Gastroesophageal sphincter (tissue), 4 donors: ENCODE measurements around the gene CLASP2. TPM values are rescaled to one million over a fixed set of nuclear protein-coding genes. Genes with fewer than 3 reads are reported as not detected.

ENCODE experiments used
- ATAC-seq: fragments of 150-250 bp; one replicate; pipeline ENCODE4 v1.9.1; 2016; ENCODE audit warnings: mild to moderate bottlenecking, moderate library complexity
- H3K27ac ChIP-seq, 4 donors: fragments of 200-600 bp; sonication (generic) in 3 of 4; 1 replicate in 3 of 4; 2 replicates in 1 of 4; pipeline ENCODE4 v1.5.1; 2016 to 2019
- H3K27me3 ChIP-seq: fragments of 200-600 bp; sonication (generic); one replicate; pipeline ENCODE4 v1.5.1; 2019
- H3K36me3 ChIP-seq, 2 donors: fragments of 200-600 bp; sonication (generic); one replicate each; pipeline ENCODE4 v1.5.1; 2019; ENCODE audit warnings: control low read depth in 1 of 2
- H3K4me1 ChIP-seq, 3 donors: fragments of 200-600 bp; sonication (generic); 1 replicate in 2 of 3; 2 replicates in 1 of 3; pipeline ENCODE4 v1.5.1; 2016 to 2019; ENCODE audit warnings: control low read depth in 2 of 3
- H3K4me3 ChIP-seq, 2 donors: fragments of 200-600 bp; sonication (generic); one replicate each; pipeline ENCODE4 v1.5.1; 2019; ENCODE audit warnings: mild to moderate bottlenecking in 1 of 2, moderate library complexity in 1 of 2
- H3K9me3 ChIP-seq, 3 donors: fragments of 200-600 bp; sonication (generic); one replicate each; pipeline ENCODE4 v1.5.1; 2017 to 2019; ENCODE audit warnings: control low read depth in 2 of 3
- CTCF ChIP-seq, 4 experiments: fragments of 200-600 bp in 2 of 4; fragments of 450-650 bp in 2 of 4; sonication (generic) in 1 of 4; IDR thresholded peaks; one replicate each; pipeline ENCODE4 v1.5.1; 2017 to 2019; ENCODE audit warnings: antibody characterized with exemption in 4 of 4, mild to moderate bottlenecking in 2 of 4, moderate library complexity in 2 of 4
- EP300 ChIP-seq: sonication (generic); formaldehyde crosslinking; IDR thresholded peaks from one replicate; pipeline ENCODE4 v1.6.1; 2017; ENCODE audit warnings: antibody characterized with exemption, mild to moderate bottlenecking
- POLR2A ChIP-seq, 2 donors: fragments of 450-650 bp; IDR thresholded peaks; one replicate each; pipeline ENCODE4 v1.6.1; 2017; ENCODE audit warnings: antibody characterized with exemption in 2 of 2, mild to moderate bottlenecking in 2 of 2, moderate library complexity in 1 of 2
- POLR2AphosphoS5 ChIP-seq: sonication (generic); formaldehyde crosslinking; IDR thresholded peaks from one replicate; pipeline ENCODE4 v1.6.1; 2017; ENCODE audit warnings: antibody characterized with exemption
- WGBS, 2 donors: methylation state at CpG; one replicate each; pipeline ENCODE4 v1.1.5; 2018; ENCODE audit warnings: low coverage in 1 of 2; 5-methylcytosine and 5-hydroxymethylcytosine counted together
- total RNA-seq, 4 donors: library from RNA; depleted of rRNA; stranded (reverse); fragments of >200 nt; gene quantifications; one replicate each; pipeline ENCODE4 v1.1.0, GENCODE V29; 2016

CLASP2 gene
- total RNA-seq, 4 donors from 2014 or later: 45.3 to 90.7 (median 54.1) TPM

DNA sequence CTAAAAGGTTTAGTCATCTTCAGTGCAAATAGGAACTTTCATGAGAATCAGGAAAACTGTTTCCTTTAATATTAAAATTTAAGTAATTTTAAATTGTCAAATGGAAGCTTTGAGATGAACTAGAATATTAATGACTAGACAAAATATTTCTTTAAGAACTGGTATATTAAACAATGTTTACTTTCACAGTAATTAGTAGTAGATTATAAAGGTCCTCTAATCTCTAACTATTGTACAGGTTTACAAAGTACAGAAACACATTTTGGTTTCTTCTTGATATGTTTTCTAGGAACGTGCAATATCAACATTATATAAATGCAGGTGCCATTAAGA, 138.9 kb downstream of the CLASP2 start:
- Histone ChIP-seq H3K27me3 (no peaks in the 10 kb centered on the region), H3K36me3 (peaks cover 0 to 91% of the 10 kb centered on the region in 2 donors), H3K27ac (no peak overlapping the region), H3K9me3 (no peaks in the 10 kb centered on the region), H3K4me1 (no peaks in the 10 kb centered on the region), H3K4me3 (no peak overlapping the region)
- 50 to 80% methylated on average over 1 of the region's 1 CpG for WGBS, 2 donors
- TF ChIP-seq POLR2AphosphoS5 (no peak), POLR2A (IDR thresholded peaks at IDR 0.05) (no peak), CTCF (IDR thresholded peaks at IDR 0.05) (no peak), EP300 (no peak)
- ATAC-seq: no peak

DNA sequence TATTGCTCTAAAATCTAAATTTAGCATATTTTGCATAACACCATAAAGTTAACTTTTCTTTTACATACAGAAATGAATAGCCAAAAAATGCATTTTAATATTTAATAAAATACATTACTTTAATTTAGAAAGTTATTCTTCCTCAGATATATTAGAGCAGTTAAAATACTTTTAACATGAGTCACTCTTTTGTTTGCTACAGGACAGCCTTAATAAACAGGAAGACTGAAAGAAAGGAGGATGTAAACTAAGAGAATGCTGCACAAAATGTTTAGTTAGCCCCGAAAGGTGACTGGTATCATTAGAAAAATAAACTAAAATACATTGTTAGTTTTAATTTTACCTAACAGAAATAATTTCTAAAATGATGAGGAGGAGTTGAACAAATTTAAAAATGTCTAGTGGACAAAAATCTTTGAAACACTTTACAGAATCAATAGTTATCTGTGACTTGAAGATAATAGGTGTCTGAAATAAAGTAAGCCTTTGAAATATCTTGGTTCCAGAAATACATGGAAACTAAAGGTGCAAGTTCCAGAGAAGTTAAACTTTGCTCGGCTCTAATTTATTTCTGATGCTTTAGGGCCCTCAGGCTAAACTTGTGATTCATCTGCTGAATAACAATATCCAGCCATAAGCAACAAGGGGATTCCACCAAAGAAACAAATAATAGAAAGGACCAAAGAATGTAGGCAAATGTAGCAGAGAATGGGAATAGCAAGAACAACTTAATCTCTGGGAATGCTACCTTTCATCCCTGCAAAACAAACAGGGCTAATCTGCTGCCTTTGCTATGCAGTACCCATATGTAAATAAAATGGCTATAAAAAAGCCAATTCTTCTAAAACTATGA, 139.5 kb downstream of the CLASP2 start:
- Histone ChIP-seq H3K9me3 (no peaks in the 10 kb centered on the region), H3K36me3 (peaks cover 0 to 90% of the 10 kb centered on the region in 2 donors), H3K27me3 (no peaks in the 10 kb centered on the region), H3K27ac (no peak overlapping the region), H3K4me3 (no peak overlapping the region), H3K4me1 (no peaks in the 10 kb centered on the region)
- WGBS, 2 donors: 75 to 77% methylated on average over 2 of the region's 2 CpGs
- no peak for TF ChIP-seq EP300
- no peak for TF ChIP-seq POLR2AphosphoS5
- no peak for TF ChIP-seq POLR2A (IDR thresholded peaks at IDR 0.05)
- no peak for TF ChIP-seq CTCF (IDR thresholded peaks at IDR 0.05)
- ATAC-seq: no peak

- H3K36me3 ChIP-seq: peaks cover 0 to 88% of the 10 kb centered on the region in 2 donors
- no peaks in the 10 kb centered on the region for H3K9me3 ChIP-seq
- no peaks in the 10 kb centered on the region for H3K4me1 ChIP-seq
- TF ChIP-seq CTCF (IDR thresholded peaks at IDR 0.05) (no peak), POLR2AphosphoS5 (no peak), EP300 (no peak), POLR2A (IDR thresholded peaks at IDR 0.05) (no peak)
- WGBS, 2 donors: 83 to 92% methylated on average over 1 of the region's 1 CpG
- no peak overlapping the region for H3K27ac ChIP-seq
- no peak for ATAC-seq
- no peak overlapping the region for H3K4me3 ChIP-seq
- H3K27me3 ChIP-seq: no peaks in the 10 kb centered on the region
These were observed 140.5 kb downstream of the CLASP2 start for GRCh38 chr3:33577588-33577987.

- Histone ChIP-seq H3K9me3 (no peaks in the 10 kb centered on the region), H3K36me3 (peaks cover 0 to 87% of the 10 kb centered on the region in 2 donors), H3K4me3 (no peak overlapping the region), H3K4me1 (no peaks in the 10 kb centered on the region), H3K27ac (no peak overlapping the region), H3K27me3 (no peaks in the 10 kb centered on the region)
- no peak for TF ChIP-seq EP300
- no peak for TF ChIP-seq POLR2A (IDR thresholded peaks at IDR 0.05)
- TF ChIP-seq CTCF (IDR thresholded peaks at IDR 0.05): no peak
- TF ChIP-seq POLR2AphosphoS5: no peak
- WGBS, 2 donors: 84 to 92% methylated on average over 3 of the region's 3 CpGs
- no peak for ATAC-seq
These were observed 140.9 kb downstream of the CLASP2 start for GRCh38 chr3:33577173-33577572.

DNA sequence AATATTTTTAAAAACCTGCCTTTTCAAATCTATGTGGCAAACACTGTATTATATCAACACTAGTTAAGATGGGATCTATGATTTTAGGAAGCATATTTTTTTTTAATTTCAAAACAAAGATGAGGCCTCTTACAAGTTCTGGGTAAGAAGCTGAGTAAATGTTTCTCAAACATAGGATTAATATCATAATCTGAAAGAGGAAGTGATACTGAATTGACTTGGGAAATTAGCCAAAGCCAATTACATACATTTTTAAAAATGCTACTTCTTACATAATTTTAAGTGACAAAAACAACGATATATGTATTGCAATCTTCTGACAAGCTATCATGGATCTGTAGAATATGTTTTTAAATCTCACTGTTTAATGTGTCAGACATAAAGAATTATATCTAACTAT, 142.7 kb downstream of the CLASP2 start:
- Histone ChIP-seq H3K4me1 (no peaks in the 10 kb centered on the region), H3K27ac (no peak overlapping the region), H3K27me3 (no peaks in the 10 kb centered on the region), H3K9me3 (no peaks in the 10 kb centered on the region), H3K36me3 (peaks cover 0 to 79% of the 10 kb centered on the region in 2 donors), H3K4me3 (no peak overlapping the region)
- ATAC-seq: no peak
- TF ChIP-seq POLR2A (IDR thresholded peaks at IDR 0.05): no peak
- no peak for TF ChIP-seq EP300
- no peak for TF ChIP-seq CTCF (IDR thresholded peaks at IDR 0.05)
- no peak for TF ChIP-seq POLR2AphosphoS5
- WGBS, 2 donors: 82 to 85% methylated on average over 1 of the region's 1 CpG
